HG03064 (cell line): Measurements from ENCODE around the gene EVL.

Experiments
- ATAC-seq: cut with Tn5 transposase; IDR thresholded peaks from one replicate; pipeline ENCODE4 v1.9.1; 2021; ENCODE audit warnings: low read depth; ENCODE audit not compliant: unreplicated experiment

The EVL gene

DNA sequence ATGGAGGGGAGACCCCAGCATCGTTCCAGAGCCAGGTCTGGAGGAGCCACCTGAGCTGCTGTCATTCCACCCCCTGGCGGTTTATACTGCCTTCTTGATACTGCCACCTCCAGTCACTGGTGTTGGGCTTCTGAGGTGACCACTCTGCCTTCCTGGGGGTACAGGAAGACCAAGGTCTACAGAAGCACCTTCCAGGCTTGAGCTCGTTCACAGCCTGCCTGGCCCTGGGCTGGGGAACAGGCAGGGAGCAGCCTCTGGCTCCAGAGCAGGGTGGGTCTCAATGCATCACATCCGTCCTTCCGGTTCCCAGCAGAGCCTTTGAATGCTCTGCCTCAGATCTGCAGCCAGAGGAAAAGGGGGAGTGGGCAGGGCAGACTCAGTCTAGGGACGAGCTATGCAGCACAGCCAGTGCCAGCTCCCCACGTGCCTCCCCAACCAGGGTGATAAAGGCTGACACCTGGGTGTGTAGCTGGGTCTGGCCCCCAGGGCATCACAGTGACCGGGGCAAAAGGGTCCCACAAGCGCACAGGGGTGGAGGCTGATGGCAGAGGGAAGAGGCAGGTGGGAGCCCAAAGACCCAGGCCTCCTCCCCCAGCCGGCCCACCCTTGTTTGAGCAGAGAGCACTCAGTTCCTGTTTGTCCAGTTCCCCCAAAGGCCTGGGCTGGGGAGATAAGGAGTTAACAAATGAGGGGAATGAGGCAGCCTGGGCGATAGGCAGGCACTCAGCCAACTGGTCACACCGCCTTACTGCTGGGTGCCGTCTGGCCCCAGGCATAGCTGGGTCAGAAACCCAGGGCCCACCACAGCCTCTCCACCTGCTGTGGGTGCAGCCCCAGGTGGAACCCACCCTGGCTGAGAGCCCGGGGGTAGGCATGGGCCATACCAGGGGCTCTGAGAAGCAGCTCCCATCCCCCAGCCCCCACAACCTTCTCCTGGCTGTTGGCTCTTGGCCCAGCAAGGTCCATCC, 77.1 kb downstream of the EVL start:
- ATAC-seq, result no peak

GRCh38 chr14:100143523-100143922, 78.3 kb downstream of the EVL start:
- no peak for ATAC-seq

DNA sequence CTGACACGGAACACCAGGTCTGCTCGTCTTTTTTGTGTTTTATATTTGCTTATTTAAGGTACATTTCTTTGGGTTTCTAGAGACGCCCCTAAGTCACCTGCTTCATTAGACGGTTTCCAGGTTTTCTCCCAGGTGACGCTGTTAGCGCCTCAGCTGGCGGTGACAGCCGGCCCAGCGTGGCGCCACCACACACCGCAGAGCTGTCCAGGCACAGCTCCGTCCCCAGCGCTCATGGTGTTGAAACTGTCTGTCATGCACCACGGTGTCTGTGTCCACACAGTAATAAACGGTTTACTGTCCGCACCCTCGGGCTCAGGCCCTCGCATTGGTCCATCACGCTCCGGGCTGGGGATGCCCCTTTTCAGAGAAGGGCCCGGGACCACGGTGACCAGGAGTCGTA, 78.7 kb downstream of the EVL start:
- ATAC-seq, result no peak

GRCh38 chr14:100144645-100144995, 79.4 kb downstream of the EVL start:
- ATAC-seq, result no peak

GRCh38 chr14:100144996-100145646, 79.9 kb downstream of the EVL start:
- no peak for ATAC-seq

DNA sequence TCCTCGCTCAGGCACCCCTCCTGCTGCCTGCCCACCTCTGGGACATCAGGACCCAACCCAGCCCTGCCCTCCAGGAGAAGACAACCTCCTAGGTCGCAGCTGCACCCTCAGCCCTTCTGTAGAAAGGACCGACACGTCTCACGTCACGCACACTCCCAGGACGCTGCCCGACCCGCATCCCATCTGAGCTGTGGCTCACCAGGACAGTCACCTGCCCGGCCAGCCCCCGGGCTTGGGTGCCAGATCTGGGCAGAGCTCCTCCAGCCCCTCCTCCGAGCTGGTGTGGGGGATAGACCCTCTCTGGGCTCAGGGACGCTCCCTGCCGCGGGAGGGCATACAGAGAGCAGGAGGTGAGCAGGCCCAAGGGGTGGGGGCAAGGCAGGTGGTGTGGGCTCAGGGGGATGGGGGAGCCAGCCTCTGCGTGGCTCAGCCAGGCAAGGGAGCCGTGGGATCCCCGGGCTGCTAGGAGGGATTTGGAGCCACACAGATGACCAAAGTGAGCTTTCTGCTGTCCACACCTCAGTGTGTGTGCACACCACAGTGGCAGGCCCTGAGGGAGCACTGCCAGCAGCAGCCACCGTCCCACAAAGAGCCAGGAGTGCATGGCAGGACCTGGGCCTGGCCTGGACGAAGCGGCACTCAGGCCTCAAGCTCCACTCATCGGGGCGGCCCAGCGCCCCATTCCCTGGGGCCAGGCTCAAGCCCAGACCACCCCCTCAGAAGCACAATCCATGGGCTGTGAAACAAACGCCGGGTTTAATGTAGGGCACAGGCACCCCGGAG, 80.7 kb downstream of the EVL start:
- no peak for ATAC-seq

DNA sequence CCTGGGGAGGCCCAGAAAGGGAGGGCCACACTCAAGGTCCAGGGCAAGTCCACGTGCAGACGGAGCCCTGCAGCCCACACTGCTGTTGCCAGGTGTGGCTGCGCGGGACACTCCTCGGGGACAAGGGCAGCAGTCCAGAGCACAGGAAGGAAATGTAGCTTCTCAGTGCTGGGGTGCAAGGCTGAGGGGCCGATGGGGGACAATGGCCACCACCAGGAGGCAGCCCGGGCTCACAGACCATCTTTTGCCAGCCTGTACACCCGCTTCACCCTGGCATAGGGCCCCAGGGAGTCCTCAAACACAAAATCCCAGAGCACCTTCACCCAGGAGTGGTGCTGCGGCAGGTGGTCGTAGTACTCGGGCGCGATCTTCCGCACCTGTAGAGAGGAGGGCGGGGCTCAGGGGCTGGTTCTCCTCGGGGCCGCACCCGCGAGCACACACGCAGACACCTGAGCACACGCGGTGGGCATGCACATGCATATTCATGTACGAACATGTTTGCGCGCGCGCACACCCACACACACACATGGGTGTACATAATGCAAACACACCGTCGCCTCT, 81.4 kb downstream of the EVL start:
- no peak for ATAC-seq

GRCh38 chr14:100147181-100147631, 82.0 kb downstream of the EVL start:
- no peak for ATAC-seq

DNA sequence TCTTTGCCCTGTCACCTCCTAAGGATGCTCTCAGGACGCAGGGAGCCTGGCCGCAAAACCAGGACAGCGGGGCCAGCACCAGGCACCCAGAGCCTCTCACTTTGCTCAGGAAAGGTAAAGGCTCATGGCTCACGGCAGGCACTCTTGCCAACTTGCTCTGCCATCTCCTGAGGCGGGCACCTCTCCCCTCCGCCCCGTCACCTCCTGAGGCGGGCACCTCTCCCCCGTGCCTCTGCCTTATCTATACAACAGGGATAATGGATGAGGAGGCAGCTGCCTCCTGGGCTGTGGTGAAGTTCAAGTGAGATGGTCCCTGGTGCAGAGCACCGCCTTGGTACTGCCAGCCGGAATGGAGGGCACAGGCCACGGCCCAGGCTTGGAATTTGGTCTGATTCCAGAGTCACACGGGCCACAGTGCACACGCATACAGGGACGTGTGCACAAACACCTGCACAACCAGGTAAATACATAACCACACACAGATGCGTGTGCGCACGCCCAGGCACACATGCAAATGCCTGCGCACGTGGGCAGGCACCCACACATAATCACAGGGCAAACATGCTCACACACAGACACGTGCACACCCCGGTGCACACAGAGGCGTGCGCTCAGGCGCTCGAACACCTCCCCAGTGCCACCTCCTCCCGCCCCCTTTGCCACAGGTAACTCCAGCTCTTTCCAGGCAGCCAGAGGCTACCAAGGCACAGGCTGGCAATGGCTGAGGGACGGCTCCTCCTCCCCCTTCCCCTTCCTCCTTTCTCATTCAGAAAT, 82.7 kb downstream of the EVL start:
- ATAC-seq, result no peak

DNA sequence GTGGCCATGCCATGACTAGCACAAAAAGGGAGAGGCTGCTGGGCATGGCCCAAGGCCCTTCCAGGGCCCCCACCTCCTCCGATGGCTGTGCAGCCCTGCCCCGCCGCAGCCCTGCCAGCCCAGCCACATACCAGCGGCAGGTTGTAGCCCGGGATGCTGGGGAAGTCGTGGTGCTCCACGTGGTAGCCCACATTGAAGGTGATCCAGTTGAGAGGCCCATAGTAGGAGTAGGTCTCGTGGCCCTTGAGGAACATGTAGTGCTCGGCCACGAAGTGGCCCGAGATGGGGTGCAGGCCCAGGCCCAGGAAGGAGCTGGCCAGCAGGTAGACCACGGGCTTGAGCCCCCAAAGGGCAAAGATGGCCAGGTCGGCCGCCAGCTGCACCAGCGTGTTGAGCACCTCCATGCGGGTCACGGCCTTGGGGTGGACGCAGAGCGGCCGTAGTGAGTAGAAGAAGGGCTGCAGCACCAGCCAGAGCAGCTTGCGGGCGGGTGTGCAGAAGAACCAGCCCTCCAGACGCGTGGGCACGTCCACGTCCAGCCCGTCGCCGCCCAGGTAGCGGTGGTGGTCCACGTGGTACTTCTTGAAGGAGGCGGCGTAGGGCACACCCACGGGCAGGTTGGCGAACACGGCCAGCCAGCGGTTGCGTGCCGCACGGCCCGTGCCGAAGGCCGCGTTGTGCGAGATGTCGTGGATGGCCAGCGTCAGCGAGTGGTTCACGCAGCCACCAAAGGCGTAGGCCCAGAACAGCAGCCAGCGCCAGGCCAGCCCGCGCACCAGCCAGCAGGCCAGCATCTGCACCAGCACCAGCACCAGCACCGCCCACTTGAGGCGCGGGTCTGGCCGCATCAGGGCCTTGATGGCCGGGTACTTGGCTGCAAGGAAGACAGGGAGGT, 83.9 kb downstream of the EVL start:
- ATAC-seq, result no peak

DNA sequence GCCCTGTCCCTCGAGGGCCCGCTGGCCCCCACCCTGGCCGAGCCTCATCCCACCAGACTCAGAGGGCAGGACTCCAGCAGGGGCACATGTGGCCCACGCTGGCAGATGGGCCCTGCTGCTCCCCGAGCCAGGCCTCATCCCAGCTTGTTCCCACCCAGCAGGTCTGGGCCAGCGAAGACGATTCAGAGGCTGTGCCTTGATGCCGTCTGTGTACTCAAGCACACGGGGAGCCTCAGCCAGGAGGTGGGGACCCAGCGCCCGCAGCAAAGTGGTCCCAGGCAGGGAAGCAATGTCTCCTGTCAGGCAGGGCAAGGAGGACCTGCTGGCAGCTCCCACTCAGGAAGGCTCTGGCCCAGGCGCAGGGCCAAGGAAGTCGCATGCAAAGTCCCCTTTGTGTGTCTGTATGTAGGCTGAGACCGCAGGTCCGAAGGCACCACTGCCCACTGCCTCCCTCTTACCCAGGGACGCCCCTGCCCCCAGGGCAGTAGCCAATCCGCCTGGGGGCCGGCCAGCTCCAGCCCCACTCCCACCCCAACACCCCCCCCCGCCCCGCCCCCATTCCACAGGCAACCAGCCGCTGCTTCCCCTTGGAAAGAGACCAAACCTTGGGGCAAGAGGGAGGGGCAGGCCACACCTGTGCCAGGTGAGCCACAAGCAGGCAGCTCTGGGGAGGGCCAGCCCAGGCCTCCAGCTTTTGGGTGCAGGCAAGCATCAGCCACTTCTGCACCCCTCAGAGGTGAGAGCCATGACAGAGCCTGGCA, 84.8 kb downstream of the EVL start:
- ATAC-seq, result no peak

DNA sequence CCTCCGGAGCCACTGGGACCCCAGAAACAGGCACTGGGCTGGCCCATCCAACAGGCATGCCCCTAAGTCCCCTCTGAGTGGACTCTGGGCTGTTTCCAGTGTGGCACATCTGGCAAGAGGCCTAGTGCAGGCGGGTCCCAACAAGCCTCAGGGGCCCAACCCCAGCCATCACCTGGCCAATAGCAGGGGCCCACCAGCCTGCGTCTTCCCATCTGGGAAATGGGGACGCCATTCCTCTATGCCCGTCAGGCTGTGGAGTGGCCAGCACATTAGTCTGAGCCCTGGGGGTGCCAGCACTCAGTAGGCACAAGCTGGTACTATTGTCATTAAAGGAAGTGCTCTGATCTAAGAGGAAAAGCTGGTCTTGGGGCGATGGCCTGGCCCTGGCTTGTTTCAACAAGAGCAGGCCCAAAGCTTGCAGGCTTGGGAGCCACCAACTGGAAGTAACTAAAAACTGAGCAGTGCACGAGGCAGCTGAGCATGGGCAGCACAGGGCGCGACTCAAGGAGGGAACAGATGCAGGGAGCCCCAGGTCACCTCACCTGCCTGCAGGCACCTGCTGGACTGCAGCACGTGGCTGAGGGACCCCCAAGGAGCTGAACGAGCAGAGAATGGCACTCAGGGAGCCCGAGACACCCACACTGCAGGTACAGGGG, 85.8 kb downstream of the EVL start:
- ATAC-seq, result no peak

GRCh38 chr14:100152091-100152490, 86.9 kb downstream of the EVL start:
- ATAC-seq, result no peak

- no peak for ATAC-seq
These were observed 88.3 kb downstream of the EVL start for GRCh38 chr14:100153560-100153959.

DNA sequence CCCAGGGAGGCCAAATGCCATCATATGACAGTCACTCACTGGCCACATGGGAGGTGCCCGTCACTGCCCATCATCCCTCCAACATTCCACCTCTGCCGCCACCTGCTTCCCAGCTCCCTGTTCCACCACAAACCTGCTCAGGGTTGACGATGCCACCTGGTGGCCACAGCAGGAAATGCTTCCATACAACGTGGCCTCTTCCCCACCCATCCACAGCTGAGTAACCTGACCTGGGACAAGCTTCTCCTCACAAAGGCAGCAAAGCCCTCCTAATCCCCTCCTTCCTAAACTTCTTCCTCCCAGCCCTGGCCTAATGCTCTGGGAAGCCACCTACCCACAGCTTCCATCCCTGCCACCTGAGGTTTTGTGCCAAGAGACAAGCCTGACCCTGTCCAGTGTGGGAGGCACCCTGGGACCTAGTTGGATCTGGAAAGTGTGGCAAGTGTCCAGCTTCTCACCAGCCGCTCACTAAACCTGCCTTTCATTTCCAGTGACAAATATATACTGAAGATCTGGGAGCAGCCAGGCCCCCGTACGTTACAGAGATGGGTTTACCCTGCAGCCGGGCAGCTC, 89.9 kb downstream of the EVL start:
- no peak for ATAC-seq

DNA sequence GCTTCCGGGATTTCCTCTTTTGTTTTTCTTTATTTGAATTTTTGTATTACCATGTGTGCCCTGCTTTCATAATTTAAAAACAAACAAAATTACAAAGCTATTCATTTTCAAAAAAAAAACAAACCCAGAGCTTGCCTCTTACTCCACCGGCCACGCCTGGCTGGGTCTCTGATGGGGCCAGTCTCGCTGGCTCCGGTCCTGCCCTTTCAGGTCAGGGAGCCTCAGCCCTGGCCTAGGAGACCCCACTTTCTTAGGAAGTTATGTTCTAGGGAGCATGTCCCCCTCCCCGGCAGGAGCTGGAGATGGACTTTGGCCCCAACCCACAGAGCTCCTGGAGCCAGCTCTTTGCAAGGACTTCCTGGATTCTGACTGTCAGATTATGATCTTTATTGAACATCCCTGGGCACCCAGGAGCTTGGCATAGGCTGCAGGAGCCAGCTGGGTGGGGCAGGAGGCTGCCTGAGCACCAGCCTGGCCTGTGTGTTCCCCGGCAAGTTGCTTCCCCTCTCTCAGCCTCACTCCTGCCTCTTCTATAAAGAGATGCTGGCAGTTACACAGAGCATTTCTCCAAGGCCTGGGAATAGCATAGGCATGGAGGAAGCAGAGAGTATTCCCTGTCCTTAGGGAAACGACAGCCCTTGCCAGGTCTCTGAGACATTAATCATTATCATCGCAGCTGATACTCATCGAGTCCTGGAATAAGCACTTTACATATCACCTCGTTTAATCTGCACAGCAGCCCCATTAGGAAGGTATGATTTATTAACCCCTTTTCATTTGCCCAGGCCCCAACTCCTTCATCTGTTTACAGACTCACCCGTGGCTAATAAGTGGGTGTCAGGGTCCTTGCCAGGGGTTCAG, 90.8 kb downstream of the EVL start:
- no peak for ATAC-seq

DNA sequence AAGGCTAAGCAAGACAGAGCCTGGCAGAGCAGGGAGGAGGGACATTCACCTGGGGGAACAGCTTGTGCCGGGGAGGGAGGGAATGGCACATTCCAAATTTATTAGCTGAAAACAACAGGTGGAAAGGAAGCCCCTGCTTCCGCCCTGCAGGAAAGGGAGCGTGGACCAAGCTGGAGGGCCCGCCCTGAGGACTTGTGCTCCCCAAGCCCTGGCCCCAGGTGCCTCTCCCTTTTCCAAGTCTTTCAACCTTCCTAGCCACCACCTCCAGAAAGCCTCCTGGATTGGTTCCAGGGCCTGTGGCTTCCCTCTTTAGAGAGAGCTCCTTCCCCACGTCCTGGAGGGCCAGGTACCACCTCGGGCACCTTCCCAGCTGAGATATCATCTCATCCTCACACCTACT, 91.6 kb downstream of the EVL start:
- ATAC-seq, result no peak
